ENCODE data around the gene ZBED6. TPM values are rescaled to one million over a fixed set of nuclear protein-coding genes. Genes with fewer than 3 reads are reported as not detected.

ZBED6 gene
- total RNA-seq, 1 experiment from 2014 or later: 13.1 TPM

- Mint-ChIP-seq H3K27me3 (ENCODE audit: low read depth) (no peaks in the 10 kb centered on the region), H3K4me1 (peaks cover 2 to 3% of the 10 kb centered on the region in 2 experiments; a peak in 2 of 4 replicates), H3K36me3 (ENCODE audit: insufficient read depth in 1 of 3, low read depth in 3 of 3) (no peaks in the 10 kb centered on the region), H3K9me3 (no peaks in the 10 kb centered on the region), H3K4me3 (no peak overlapping the region), H3K27ac (no peak overlapping the region)
- Histone ChIP-seq H3K9me3 (ENCODE audit: control insufficient read depth, low read depth, low read length) (no peaks in the 10 kb centered on the region), H3T11ph (ENCODE audit: low read length) (no peak overlapping the region), H2BK15ac (ENCODE audit: low read depth, low read length) (no peak overlapping the region), H3K4ac (ENCODE audit: low read depth, low read length) (no peak overlapping the region), H4K8ac (replicated peaks; ENCODE audit: insufficient read length, low read depth, low read length) (no peak overlapping the region), H2BK5ac (ENCODE audit: insufficient read length, low read length) (no peak overlapping the region), H2BK120ac (ENCODE audit: low read depth, low read length, poor library complexity, severe bottlenecking) (no peak overlapping the region), H4K91ac (ENCODE audit: insufficient read length, low read depth, low read length) (no peak overlapping the region), H4K20me1 (ENCODE audit: control insufficient read depth, insufficient read depth, insufficient read length) (no peaks in the 10 kb centered on the region), H2AFZ (ENCODE audit: low read length) (no peak overlapping the region), H2BK12ac (ENCODE audit: insufficient read length, low read depth, low read length) (no peak overlapping the region), H3K23me2 (ENCODE audit: insufficient read length, low read depth, low read length, poor library complexity, severe bottlenecking) (no peaks in the 10 kb centered on the region), H4K5ac (ENCODE audit: insufficient read length, low read depth, low read length) (no peak overlapping the region), H3K56ac (ENCODE audit: insufficient read length, low read depth, low read length) (no peak overlapping the region), H3K14ac (ENCODE audit: insufficient read depth, low read length) (no peak overlapping the region), H2AK5ac (ENCODE audit: insufficient read length, low read length) (no peak overlapping the region), H3K27me3 (ENCODE audit: insufficient read depth, low read length) (no peaks in the 10 kb centered on the region), H3K18ac (ENCODE audit: insufficient read length, low read depth, low read length) (no peak overlapping the region), H3K4me1 (ENCODE audit: insufficient read depth, low read length) (no peaks in the 10 kb centered on the region), H3K27ac (ENCODE audit: insufficient read length, low read depth, low read length) (no peak overlapping the region), H3K4me2 (ENCODE audit: insufficient read depth, insufficient read length, low read length) (no peak overlapping the region), H3K9ac (ENCODE audit: extremely low read depth, insufficient read length, low read length) (no peak overlapping the region), H2BK20ac (ENCODE audit: low read depth, low read length, poor library complexity, severe bottlenecking) (no peak overlapping the region), H3K23ac (ENCODE audit: insufficient read length, low read depth, low read length) (no peak overlapping the region), H3K79me1 (ENCODE audit: insufficient read depth, low read depth, low read length, poor library complexity, severe bottlenecking) (no peaks in the 10 kb centered on the region), H3K79me2 (ENCODE audit: insufficient read depth, low read length) (no peaks in the 10 kb centered on the region)
- DNase-seq: no peak
- no peak for TF ChIP-seq CTCF (conservative IDR thresholded peaks at IDR 0.05)
- WGBS (ENCODE audit: extremely low coverage, insufficient read length, low lambda C conversion rate): no CpG with 5 or more reads among the region's 3 CpGs
These were observed 31.1 kb upstream of the ZBED6 start for GRCh38 chr1:203764105-203765028.

Data from H9 (cell line).